ENCODE results near the gene KCNJ12. TPM values are rescaled to one million over a fixed set of nuclear protein-coding genes. Genes with fewer than 3 reads are reported as not detected.

KCNJ12 gene
- total and polyA plus RNA-seq, 5 donors, result 9.8 to 13.3 (median 10.0) TPM

Other genes starting within 250 kb of the KCNJ12 start
- 10 to 100 TPM; 27.1 to 39.7 (median 30.0) TPM for gene DHRS7B, start 249.4 kb upstream of the KCNJ12 start, total RNA-seq
- gene DHRS7B, start 249.4 kb upstream of the KCNJ12 start, polyA plus RNA-seq, result 37.0 TPM
- 10 to 100 TPM; 26.2 to 30.7 (median 27.5) TPM for gene TMEM11, start 162.2 kb upstream of the KCNJ12 start, total RNA-seq
- 46.2 TPM for gene TMEM11, start 162.2 kb upstream of the KCNJ12 start, polyA plus RNA-seq
- 10 to 100 TPM in 3 of 4 donors, 1 to 10 TPM in 1; 8.1 to 15.7 (median 12.1) TPM for gene NATD1, start 122.9 kb upstream of the KCNJ12 start, total RNA-seq
- 10.9 TPM for gene NATD1, start 122.9 kb upstream of the KCNJ12 start, polyA plus RNA-seq
- gene MAP2K3, start 91.6 kb upstream of the KCNJ12 start, total RNA-seq, result 10 to 100 TPM; 29.6 to 61.2 (median 41.1) TPM
- gene MAP2K3, start 91.6 kb upstream of the KCNJ12 start, polyA plus RNA-seq, result 36.8 TPM